GM12878 (cell line): ENCODE measurements around the gene DGKE. TPM values are rescaled to one million over a fixed set of nuclear protein-coding genes. Genes with fewer than 3 reads are reported as not detected.
A peak's percentile ranks its signal among the peaks of the same experiment; 100 is the strongest.

ENCODE experiments used
- ATAC-seq: fragments of 200-7000 bp; cut with Tn5 transposase; 3 replicates; pipeline ENCODE4 v1.9.1; 2020; ENCODE audit warnings: mild to moderate bottlenecking, moderate library complexity
- BruUV-seq: library from RNA; stranded (reverse); fragments of 400-500 nt; replicated peaks from 2 replicates; lab custom pipeline; 2021; lab: Mats Ljungman, UMichigan
- CTCF ChIA-PET: fragments of 300-600 bp; sonication (Branson Sonifier 250); formaldehyde crosslinking; extraction: SDS; loops from one replicate; lab custom pipeline; 2021; ENCODE audit warnings: inconsistent platforms; lab: Yijun Ruan, JAX
- POLR2A ChIA-PET: fragments of 350-600 bp; formaldehyde crosslinking; extraction: SDS; loops from one replicate; lab custom pipeline; 2021; ENCODE audit warnings: inconsistent platforms; lab: Charles Lee
- RAD21 ChIA-PET: fragments of 300-600 bp; sonication (Branson Sonifier 250); formaldehyde crosslinking; loops from one replicate; lab custom pipeline; 2023; ENCODE audit warnings: antibody characterized with exemption; ENCODE audit not compliant: unreplicated experiment; lab: Charles Lee
- SMC1A ChIA-PET: fragments of 300-600 bp; sonication (Branson Sonifier 250); formaldehyde crosslinking; loops from one replicate; lab custom pipeline; 2023; ENCODE audit not compliant: unreplicated experiment, uncharacterized antibody; lab: Charles Lee
- DNase-seq: peaks from one replicate; pipeline ENCODE4 v3.0.0-alpha.2; 2011; ENCODE audit warnings: low read depth, low spot score
- FAIRE-seq: peaks from 3 replicates; lab custom pipeline; 2011; peaks lifted over from hg19 to GRCh38; lab: Jason Lieb, UNC
- H2AFZ ChIP-seq: 2 replicates; pipeline ENCODE4 v1.6.0; 2011; ENCODE audit warnings: low read depth, low read length, control low read depth; ENCODE audit not compliant: control insufficient read depth
- H3K27ac ChIP-seq: 2 replicates; pipeline ENCODE4 v1.5.1; 2011; ENCODE audit warnings: control low read depth; ENCODE audit not compliant: control insufficient read depth, insufficient read depth
- H3K27me3 ChIP-seq, 2 experiments: replicated peaks in 1 of 2; 2 replicates each; pipeline versions ENCODE4 v1.6.0 to v1.6.1; 2011; ENCODE audit warnings: low read length in 1 of 2; ENCODE audit not compliant: control insufficient read depth in 2 of 2, insufficient read depth in 2 of 2
- H3K36me3 ChIP-seq, 2 experiments: 2 replicates each; pipeline ENCODE4 v1.5.1; 2011; ENCODE audit warnings: low read length in 1 of 2; ENCODE audit not compliant: control insufficient read depth in 2 of 2, insufficient read depth in 2 of 2
- H3K4me1 ChIP-seq: 2 replicates; pipeline ENCODE4 v1.6.1; 2011; ENCODE audit warnings: mild to moderate bottlenecking, low read length, moderate library complexity, mixed read lengths; ENCODE audit not compliant: control insufficient read depth, insufficient read depth
- H3K4me2 ChIP-seq: 2 replicates; pipeline ENCODE4 v1.6.0; 2011; ENCODE audit warnings: control low read depth; ENCODE audit not compliant: control insufficient read depth, insufficient read depth
- H3K4me3 ChIP-seq: fragments of 200-600 bp; sonication (generic); 2 replicates; pipeline ENCODE4 v1.5.1; 2016
- H3K79me2 ChIP-seq: 2 replicates; pipeline ENCODE4 v1.6.0; 2011; ENCODE audit warnings: low read length; ENCODE audit not compliant: control insufficient read depth, insufficient read depth
- H3K9ac ChIP-seq: 2 replicates; pipeline ENCODE4 v1.8.0; 2011; ENCODE audit warnings: low read length, control low read depth, mixed read lengths; ENCODE audit not compliant: control insufficient read depth, insufficient read depth
- H3K9me3 ChIP-seq: replicated peaks from 3 replicates; pipeline ENCODE4 v1.5.1; 2011; ENCODE audit warnings: mild to moderate bottlenecking, low read length; ENCODE audit not compliant: control insufficient read depth, insufficient read depth
- H4K20me1 ChIP-seq: 2 replicates; pipeline ENCODE4 v1.6.0; 2011; ENCODE audit not compliant: control insufficient read depth, insufficient read depth
- ATF2 ChIP-seq: IDR thresholded peaks from 2 replicates; pipeline ENCODE4 v1.6.1; 2012; ENCODE audit warnings: low read length, inconsistent platforms
- BCL11A ChIP-seq: IDR thresholded peaks from 2 replicates; pipeline ENCODE4 v1.6.1; 2011; ENCODE audit warnings: low read depth, low read length
- EP300 ChIP-seq, 2 experiments: fragments of 150-350 bp in 1 of 2; IDR thresholded peaks; 2 replicates each; pipeline ENCODE4 v1.6.1; 2011 to 2012; ENCODE audit warnings: low read depth in 2 of 2, low read length in 2 of 2, borderline replicate concordance in 1 of 2, improper control_type of control experiment in 1 of 2, inconsistent platforms in 1 of 2; ENCODE audit not compliant: control insufficient read depth in 1 of 2
- HDAC2 ChIP-seq: fragments of 200-600 bp; sonication (generic); IDR thresholded peaks from 2 replicates; pipeline ENCODE4 v1.6.1; 2017
- IRF4 ChIP-seq: IDR thresholded peaks from 2 replicates; pipeline ENCODE4 v1.6.1; 2011; ENCODE audit warnings: low read depth, low read length
- MEF2A ChIP-seq: IDR thresholded peaks from 2 replicates; pipeline ENCODE4 v1.6.1; 2011; ENCODE audit warnings: low read depth, mild to moderate bottlenecking, low read length, moderate library complexity; ENCODE audit not compliant: insufficient read depth
- NFXL1 ChIP-seq: fragments of 450-650 bp; IDR thresholded peaks from 2 replicates; pipeline ENCODE4 v1.6.1; 2017; ENCODE audit warnings: antibody characterized with exemption, mild to moderate bottlenecking, borderline replicate concordance
- TAF1 ChIP-seq: IDR thresholded peaks from 2 replicates; pipeline ENCODE4 v1.6.1; 2011; ENCODE audit warnings: mild to moderate bottlenecking, low read depth, low read length, borderline replicate concordance
- TCF7 ChIP-seq: IDR thresholded peaks from 2 replicates; pipeline ENCODE4 v1.6.1; 2014; ENCODE audit warnings: antibody characterized with exemption, borderline replicate concordance
- WRNIP1 ChIP-seq: IDR thresholded peaks from 2 replicates; pipeline ENCODE4 v1.6.1; 2011; ENCODE audit warnings: low read depth, low read length, improper control_type of control experiment, borderline replicate concordance
- WGBS: methylation state at CpG from one replicate; pipeline ENCODE4 v1.1.6; 2016; ENCODE audit warnings: low lambda C conversion rate; ENCODE audit not compliant: insufficient replicate concordance, insufficient coverage; ENCODE audit errors: missing lambda C conversion rate; 5-methylcytosine and 5-hydroxymethylcytosine counted together
- in situ Hi-C: fragments of 300-500 bp; cut with MboI; formaldehyde crosslinking; loops from 9 replicates; pipeline ENCODE4 v1.14.3; 2018; ENCODE audit warnings: mixed read lengths
- intact Hi-C: fragments of 100-400 bp; cut with micrococcal nuclease; formaldehyde crosslinking; loops from one replicate; pipeline ENCODE4 v1.14.2; 2022; ENCODE audit not compliant: unreplicated experiment
- polyA plus RNA-seq, 11 experiments: library from polyadenylated mRNA; depleted of rRNA in 4 of 11; unstranded in 6 of 11; stranded (reverse) in 5 of 11; fragments of >200 nt; fragmentation: Nextera tagmentation in 4 of 11; fragmentation: Illumina TruSeq in 1 of 11; extraction: Ambion mirVana in 4 of 11; extraction: Trizol in 1 of 11; gene quantifications; 1 replicate in 1 of 11; 2 replicates in 10 of 11; pipeline versions ENCODE4 v1.2.1 to v1.2.3, GENCODE V29; 2011 to 2016; ENCODE audit warnings: inconsistent platforms in 2 of 11, missing spikeins in 2 of 11, low read depth in 1 of 11
- total RNA-seq, 4 experiments: library from RNA; depleted of rRNA in 3 of 4; stranded (reverse); fragments of >200 nt in 3 of 4; fragmentation: Illumina TruSeq in 1 of 4; extraction: Trizol in 1 of 4; gene quantifications; 2 replicates each; pipeline versions ENCODE4 v1.2.1 to v1.2.3, GENCODE V29; 2013 to 2021
- TF ChIP-seq, protein P1 (sequence below): IDR thresholded peaks from 2 replicates; pipeline ENCODE4 v1.6.1; 2011; ENCODE audit warnings: borderline replicate concordance, low read depth, mild to moderate bottlenecking, moderate library complexity, low read length; ENCODE audit not compliant: insufficient read depth, poor library complexity, severe bottlenecking

Gene DGKE
- total and polyA plus RNA-seq, 10 of the 15 experiments (the other 5 are each of a cell fraction or from before 2014, with no cell fraction given): 2.8 to 18.0 (median 11.6) TPM

DNA sequence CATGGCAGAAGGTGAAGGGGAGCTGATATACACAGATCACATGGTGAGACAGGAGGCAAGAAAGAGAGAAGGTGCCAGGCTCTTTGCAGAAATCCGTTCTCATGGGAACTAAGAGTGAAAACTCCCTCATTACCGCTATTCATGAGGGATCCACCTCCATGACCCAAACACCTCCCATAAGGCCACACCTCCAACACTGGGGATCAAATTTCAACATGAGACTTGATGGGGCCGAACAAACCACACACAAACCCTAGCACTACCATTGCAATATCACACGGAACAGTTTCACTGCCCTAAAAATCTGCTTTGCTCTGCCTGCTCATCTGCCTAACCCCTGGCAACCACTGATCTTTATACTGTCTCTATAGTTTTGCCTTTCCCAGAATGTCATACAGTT lies 35.0 kb upstream of the DGKE start:
- Histone ChIP-seq H4K20me1 (no peaks in the 10 kb centered on the region), H3K4me1 (no peaks in the 10 kb centered on the region), H3K4me3 (no peak overlapping the region), H3K4me2 (no peak overlapping the region), H2AFZ (no peak overlapping the region), H3K79me2 (no peaks in the 10 kb centered on the region), H3K9ac (no peak overlapping the region), H3K27ac (no peak overlapping the region)
- ChIA-PET SMC1A (interaction anchor here (0.6 to 0.8 kb wide), 2 partner anchors 21 to 1315 kb away, joined by 3 read pairs; no protein-coding TSS in a partner anchor), CTCF (no interaction called here)
- in situ Hi-C loops: no loop called here
- DNase-seq (no peak), FAIRE-seq (no peak)
- intact Hi-C loops: no loop called here
- TF ChIP-seq BCL11A (no peak), IRF4 (no peak), EP300 (IDR thresholded peaks at IDR 0.05; ENCODE audit: borderline replicate concordance in 1 of 2, control insufficient read depth in 1 of 2, low read depth in 2 of 2, low read length in 2 of 2) (no peak), MEF2A (no peak), HDAC2 (no peak), TCF7 (no peak), WRNIP1 (no peak), NFXL1 (no peak), TAF1 (no peak), ATF2 (no peak)
- TF ChIP-seq, protein P1, sequence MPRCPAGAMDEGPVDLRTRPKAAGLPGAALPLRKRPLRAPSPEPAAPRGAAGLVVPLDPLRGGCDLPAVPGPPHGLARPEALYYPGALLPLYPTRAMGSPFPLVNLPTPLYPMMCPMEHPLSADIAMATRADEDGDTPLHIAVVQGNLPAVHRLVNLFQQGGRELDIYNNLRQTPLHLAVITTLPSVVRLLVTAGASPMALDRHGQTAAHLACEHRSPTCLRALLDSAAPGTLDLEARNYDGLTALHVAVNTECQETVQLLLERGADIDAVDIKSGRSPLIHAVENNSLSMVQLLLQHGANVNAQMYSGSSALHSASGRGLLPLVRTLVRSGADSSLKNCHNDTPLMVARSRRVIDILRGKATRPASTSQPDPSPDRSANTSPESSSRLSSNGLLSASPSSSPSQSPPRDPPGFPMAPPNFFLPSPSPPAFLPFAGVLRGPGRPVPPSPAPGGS: no peak
- TF ChIP-seq, all 136 proteins: peak for 0
- ATAC-seq: peak; percentile 28
- no peaks in the 10 kb centered on the region; a peak in 1 of 4 replicates for H3K27me3 ChIP-seq
- no peaks in the 10 kb centered on the region for H3K9me3 ChIP-seq
- RAD21 ChIA-PET: no interaction called here
- POLR2A ChIA-PET: no interaction called here
- BruUV-seq: no TSS peak
- H3K36me3 ChIP-seq: no peaks in the 10 kb centered on the region
- WGBS: 54% methylated on average over 4 of the region's 4 CpGs
